NCI-H2107 treated with DMSO at 0.1 percent for 48 hours (cell line): ENCODE measurements around the gene RUVBL2.

ENCODE experiments used
- DNase-seq: peaks from one replicate; lab custom pipeline; 2025; ENCODE audit not compliant: unreplicated experiment; lab: John Stamatoyannopoulos, UW

Gene RUVBL2

GRCh38 chr19:48993175-48994034 is at the start of gene RUVBL2, which contains the start of gene GYS1:
TSS of gene RUVBL2 (plus strand) at chr19:48993887. CDS start at chr19:48993912, 25 bp downstream.
TSS of gene GYS1 (minus strand) at chr19:48993309. CDS start at chr19:48993112, 197 bp downstream.
- DNase-seq, result peak; percentile 96

GRCh38 chr19:48945415-48945814 is 48.3 kb upstream of the RUVBL2 start:
- no peak for DNase-seq

- DNase-seq, result no peak
These were observed 47.9 kb upstream of the RUVBL2 start for GRCh38 chr19:48945817-48946216.

- DNase-seq, result no peak
These were observed 47.0 kb upstream of the RUVBL2 start for GRCh38 chr19:48946463-48947257.

GRCh38 chr19:48947258-48947542 is 46.5 kb upstream of the RUVBL2 start:
- DNase-seq, result no peak

GRCh38 chr19:48950159-48950558 is 43.5 kb upstream of the RUVBL2 start:
- DNase-seq, result no peak

- no peak for DNase-seq
These were observed 42.7 kb upstream of the RUVBL2 start for GRCh38 chr19:48950830-48951519.

GRCh38 chr19:48953141-48953540 is 40.5 kb upstream of the RUVBL2 start:
- DNase-seq, result no peak

GRCh38 chr19:48953990-48954594 is 39.6 kb upstream of the RUVBL2 start:
- no peak for DNase-seq

GRCh38 chr19:48954595-48955307 is 38.9 kb upstream of the RUVBL2 start, which contains the start of gene BAX:
TSS of gene BAX (plus strand) at chr19:48954875. CDS start at chr19:48954929, 54 bp downstream.
- peak; percentile 89 for DNase-seq

GRCh38 chr19:48955308-48955958 is 38.3 kb upstream of the RUVBL2 start:
- DNase-seq, result no peak

- no peak for DNase-seq
These were observed 35.7 kb upstream of the RUVBL2 start for GRCh38 chr19:48958006-48958405.

- no peak for DNase-seq
These were observed 34.1 kb upstream of the RUVBL2 start for GRCh38 chr19:48959341-48960239.

GRCh38 chr19:48961051-48961649 is 32.5 kb upstream of the RUVBL2 start:
- DNase-seq, result no peak

- DNase-seq, result no peak
These were observed 32.0 kb upstream of the RUVBL2 start for GRCh38 chr19:48961673-48962028.

GRCh38 chr19:48962029-48962848 is 31.4 kb upstream of the RUVBL2 start:
- no peak for DNase-seq

- no peak for DNase-seq
These were observed 30.9 kb upstream of the RUVBL2 start for GRCh38 chr19:48962849-48963165.
